GM12872 (cell line): ENCODE measurements around the gene RAB3GAP2.

ENCODE experiments used
- CTCF ChIP-seq: IDR thresholded peaks from 3 replicates; pipeline ENCODE4 v1.5.1; 2011; ENCODE audit warnings: low read depth, mild to moderate bottlenecking, low read length, moderate library complexity; ENCODE audit not compliant: insufficient read depth

The RAB3GAP2 gene

GRCh38 chr1:220269036-220269435 lies 3.2 kb downstream of the RAB3GAP2 start:
- TF ChIP-seq CTCF = no peak

- no peak for TF ChIP-seq CTCF
Measured at GRCh38 chr1:220267630-220268029, 4.6 kb downstream of the RAB3GAP2 start.

- TF ChIP-seq CTCF = no peak
Measured at GRCh38 chr1:220255204-220255603, 17.0 kb downstream of the RAB3GAP2 start.

- TF ChIP-seq CTCF = no peak
Measured at GRCh38 chr1:220251272-220251671, 21.0 kb downstream of the RAB3GAP2 start.

GRCh38 chr1:220250681-220251080 lies 21.6 kb downstream of the RAB3GAP2 start:
- no peak for TF ChIP-seq CTCF

- TF ChIP-seq CTCF = no peak
Measured at GRCh38 chr1:220249522-220249921, 22.7 kb downstream of the RAB3GAP2 start.

GRCh38 chr1:220243947-220244346 lies 28.3 kb downstream of the RAB3GAP2 start:
- TF ChIP-seq CTCF = no peak
